ENCODE measurements around the gene SERPINB1. TPM values are rescaled to one million over a fixed set of nuclear protein-coding genes. Genes with fewer than 3 reads are reported as not detected.

Gene SERPINB1
- total RNA-seq, 5 donors from 2014 or later (not counting 1 experiment from before 2014, with no cell fraction given) = 40.3 to 60.9 (median 50.7) TPM

- peak overlapping the region; percentile 89 to 96 for H3K27ac Mint-ChIP-seq
- POLR2A ChIA-PET = no interaction called here
- no peaks in the 10 kb centered on the region for H3K9me3 Mint-ChIP-seq
- peak in 12 of 35 experiments; percentile 7 to 46 (median 14) for DNase-seq
- 36% methylated on average over 3 of the region's 9 CpGs for WGBS (ENCODE audit: insufficient coverage)
- H3K4me1 Mint-ChIP-seq = peaks cover 26 to 44% (median 33%) of the 10 kb centered on the region in 3 donors
- H3K27me3 Mint-ChIP-seq = no peaks in the 10 kb centered on the region
- Histone ChIP-seq H3K27ac (ENCODE audit: low read length) (peak overlapping the region; percentile 71), H3K4me3 (ENCODE audit: control insufficient read depth in 1 of 2, extremely low read depth in 1 of 2, low read length in 1 of 2) (peak overlapping the region in 1 of 2 donors; percentile 8), H3K27me3 (replicated peaks in 1 of 2; ENCODE audit: control insufficient read depth in 2 of 2, extremely low read depth in 1 of 2, insufficient read depth in 2 of 2, low read length in 1 of 2) (no peaks in the 10 kb centered on the region), H3K9me3 (no peaks in the 10 kb centered on the region), H3K36me3 (ENCODE audit: control insufficient read depth in 2 of 2, extremely low read depth in 1 of 2, insufficient read depth in 1 of 2, low read length in 1 of 2) (peaks cover 0 to 4% of the 10 kb centered on the region in 2 donors), H3K4me1 (ENCODE audit: control insufficient read depth in 1 of 2, extremely low read depth in 1 of 2, insufficient read depth in 2 of 2, low read length in 2 of 2) (peaks cover 10 to 21% of the 10 kb centered on the region in 2 experiments)
- peak overlapping the region in 2 of 3 donors; percentile 7 to 55 for H3K4me3 Mint-ChIP-seq
- CTCF ChIA-PET = interaction anchor here (0.6 to 0.9 kb wide), 3 partner anchors 48 to 196 kb away, joined by 3 to 6 read pairs (median 3); partner anchors contain the start of gene SERPINB1 (in 1 of the 2)
- H3K36me3 Mint-ChIP-seq = peaks cover 4% of the 10 kb centered on the region
- ATAC-seq (replicated peaks in 1 of 4) = peak; percentile 49 to 79 (median 64)
Measured at GRCh38 chr6:2793534-2794151, 48.0 kb downstream of the SERPINB1 start.

GRCh38 chr6:2792330-2793110 lies 49.1 kb downstream of the SERPINB1 start:
- peak overlapping the region; percentile 71 for H3K27ac ChIP-seq (ENCODE audit: low read length)
- Mint-ChIP-seq H3K36me3 (peaks cover 9% of the 10 kb centered on the region), H3K9me3 (no peaks in the 10 kb centered on the region), H3K27me3 (no peaks in the 10 kb centered on the region), H3K4me1 (peaks cover 25 to 44% (median 33%) of the 10 kb centered on the region in 3 donors), H3K4me3 (peak overlapping the region in 1 of 3 donors; percentile 55), H3K27ac (peak overlapping the region; percentile 89 to 96)
- peaks cover 10 to 21% of the 10 kb centered on the region in 2 experiments for H3K4me1 ChIP-seq (ENCODE audit: control insufficient read depth in 1 of 2, extremely low read depth in 1 of 2, insufficient read depth in 2 of 2, low read length in 2 of 2)
- H3K27me3 ChIP-seq (replicated peaks in 1 of 2; ENCODE audit: control insufficient read depth in 2 of 2, extremely low read depth in 1 of 2, insufficient read depth in 2 of 2, low read length in 1 of 2) = no peaks in the 10 kb centered on the region
- no peak overlapping the region for H3K4me3 ChIP-seq (ENCODE audit: control insufficient read depth in 1 of 2, extremely low read depth in 1 of 2, low read length in 1 of 2)
- ATAC-seq (replicated peaks in 1 of 4) (no peak), DNase-seq (no peak)
- CTCF ChIA-PET = interaction anchor here (0.6 to 1.9 kb wide), 9 partner anchors 24 to 141 kb away, joined by 3 to 16 read pairs (median 3); partner anchors contain the start of gene SERPINB1 (in 1 of the 2)
- 98% methylated on average over 17 of the region's 17 CpGs for WGBS (ENCODE audit: insufficient coverage)
- H3K36me3 ChIP-seq (ENCODE audit: control insufficient read depth in 2 of 2, extremely low read depth in 1 of 2, insufficient read depth in 1 of 2, low read length in 1 of 2) = peaks cover 0 to 4% of the 10 kb centered on the region in 2 donors
- POLR2A ChIA-PET = interaction anchor here in 1 of 2 donors (0.6 kb wide), 1 partner anchor 83 kb away, joined by 3 read pairs; no protein-coding TSS in a partner anchor
- H3K9me3 ChIP-seq = no peaks in the 10 kb centered on the region

GRCh38 chr6:2791450-2791974 lies 50.2 kb downstream of the SERPINB1 start:
- peak overlapping the region in 1 of 3 donors; percentile 10 for H3K4me3 Mint-ChIP-seq
- Histone ChIP-seq H3K27ac (ENCODE audit: low read length) (no peak overlapping the region), H3K36me3 (ENCODE audit: control insufficient read depth in 2 of 2, extremely low read depth in 1 of 2, insufficient read depth in 1 of 2, low read length in 1 of 2) (peaks cover 0 to 6% of the 10 kb centered on the region in 2 donors), H3K9me3 (no peaks in the 10 kb centered on the region), H3K4me1 (ENCODE audit: control insufficient read depth in 1 of 2, extremely low read depth in 1 of 2, insufficient read depth in 2 of 2, low read length in 2 of 2) (peaks cover 10 to 21% of the 10 kb centered on the region in 2 experiments), H3K4me3 (ENCODE audit: control insufficient read depth in 1 of 2, extremely low read depth in 1 of 2, low read length in 1 of 2) (no peak overlapping the region), H3K27me3 (replicated peaks in 1 of 2; ENCODE audit: control insufficient read depth in 2 of 2, extremely low read depth in 1 of 2, insufficient read depth in 2 of 2, low read length in 1 of 2) (no peaks in the 10 kb centered on the region)
- no peak for ATAC-seq (replicated peaks in 1 of 4)
- H3K4me1 Mint-ChIP-seq = peaks cover 25 to 40% (median 26%) of the 10 kb centered on the region in 3 donors
- H3K27me3 Mint-ChIP-seq = no peaks in the 10 kb centered on the region
- H3K36me3 Mint-ChIP-seq = peaks cover 15% of the 10 kb centered on the region
- whole genome bisulfite sequencing (ENCODE audit: insufficient coverage) = no CpG with 5 or more reads among the region's 4 CpGs
- peak in 1 of 35 experiments; percentile 14 for DNase-seq
- no peaks in the 10 kb centered on the region for H3K9me3 Mint-ChIP-seq
- peak overlapping the region; percentile 77 to 84 for H3K27ac Mint-ChIP-seq
- ChIA-PET CTCF (interaction anchor here (0.5 to 1.9 kb wide), 31 partner anchors 9 to 284 kb away, joined by 3 to 19 read pairs (median 5); partner anchors contain the start of gene SERPINB1 (in 1 of the 2)), POLR2A (interaction anchor here in 1 of 2 donors (0.6 to 0.7 kb wide), 2 partner anchors 36 to 41 kb away, joined by 5 to 6 read pairs; no protein-coding TSS in a partner anchor)

- WGBS (ENCODE audit: insufficient coverage) = 100% methylated on average over 2 of the region's 11 CpGs
- H3K9me3 ChIP-seq = no peaks in the 10 kb centered on the region
- peaks cover 0 to 10% of the 10 kb centered on the region in 2 donors for H3K36me3 ChIP-seq (ENCODE audit: control insufficient read depth in 2 of 2, extremely low read depth in 1 of 2, insufficient read depth in 1 of 2, low read length in 1 of 2)
- POLR2A ChIA-PET = interaction anchor here in 1 of 2 donors (0.6 to 0.7 kb wide), 2 partner anchors 37 to 42 kb away, joined by 5 to 6 read pairs; no protein-coding TSS in a partner anchor
- CTCF ChIA-PET = interaction anchor here (0.6 to 1.9 kb wide), 28 partner anchors 9 to 285 kb away, joined by 3 to 19 read pairs (median 5); partner anchors contain the start of gene SERPINB1 (in 1 of the 2)
- no peak overlapping the region for H3K4me3 ChIP-seq (ENCODE audit: control insufficient read depth in 1 of 2, extremely low read depth in 1 of 2, low read length in 1 of 2)
- H3K27me3 ChIP-seq (replicated peaks in 1 of 2; ENCODE audit: control insufficient read depth in 2 of 2, extremely low read depth in 1 of 2, insufficient read depth in 2 of 2, low read length in 1 of 2) = no peaks in the 10 kb centered on the region
- H3K36me3 Mint-ChIP-seq = peaks cover 20% of the 10 kb centered on the region
- DNase-seq (peak in 32 of 35 experiments; percentile 17 to 71 (median 40)), ATAC-seq (replicated peaks in 1 of 4) (peak; percentile 66 to 78 (median 72))
- H3K27ac Mint-ChIP-seq = peak overlapping the region; percentile 77 to 84
- H3K9me3 Mint-ChIP-seq = no peaks in the 10 kb centered on the region
- H3K27ac ChIP-seq (ENCODE audit: low read length) = no peak overlapping the region
- H3K4me3 Mint-ChIP-seq = peak overlapping the region in 1 of 3 donors; percentile 10
- peaks cover 10 to 21% of the 10 kb centered on the region in 2 experiments for H3K4me1 ChIP-seq (ENCODE audit: control insufficient read depth in 1 of 2, extremely low read depth in 1 of 2, insufficient read depth in 2 of 2, low read length in 2 of 2)
- no peaks in the 10 kb centered on the region for H3K27me3 Mint-ChIP-seq
- H3K4me1 Mint-ChIP-seq = peaks cover 25 to 38% (median 26%) of the 10 kb centered on the region in 3 donors
Measured at GRCh38 chr6:2790588-2791449, 50.8 kb downstream of the SERPINB1 start.

GRCh38 chr6:2786269-2786668 lies 55.4 kb downstream of the SERPINB1 start:
- Histone ChIP-seq H3K9me3 (no peaks in the 10 kb centered on the region), H3K4me1 (ENCODE audit: control insufficient read depth in 1 of 2, extremely low read depth in 1 of 2, insufficient read depth in 2 of 2, low read length in 2 of 2) (peaks cover 0 to 3% of the 10 kb centered on the region in 2 experiments), H3K27me3 (replicated peaks in 1 of 2; ENCODE audit: control insufficient read depth in 2 of 2, extremely low read depth in 1 of 2, insufficient read depth in 2 of 2, low read length in 1 of 2) (no peaks in the 10 kb centered on the region), H3K36me3 (ENCODE audit: control insufficient read depth in 2 of 2, extremely low read depth in 1 of 2, insufficient read depth in 1 of 2, low read length in 1 of 2) (peaks cover 7 to 40% of the 10 kb centered on the region in 2 donors), H3K27ac (ENCODE audit: low read length) (no peak overlapping the region), H3K4me3 (ENCODE audit: control insufficient read depth in 1 of 2, extremely low read depth in 1 of 2, low read length in 1 of 2) (no peak overlapping the region)
- WGBS (ENCODE audit: insufficient coverage) = no CpG with 5 or more reads among the region's 4 CpGs
- H3K36me3 Mint-ChIP-seq = peaks cover 30% of the 10 kb centered on the region
- peaks cover 13 to 18% (median 14%) of the 10 kb centered on the region in 3 donors for H3K4me1 Mint-ChIP-seq
- no peaks in the 10 kb centered on the region for H3K9me3 Mint-ChIP-seq
- ATAC-seq (replicated peaks in 1 of 4) (no peak), DNase-seq (no peak)
- ChIA-PET POLR2A (no interaction called here), CTCF (no interaction called here)
- H3K27me3 Mint-ChIP-seq = no peaks in the 10 kb centered on the region
- no peak overlapping the region for H3K27ac Mint-ChIP-seq
- no peak overlapping the region for H3K4me3 Mint-ChIP-seq
